ENCODE results near the gene NSUN7.

Gene NSUN7

GRCh38 chr4:40848940-40849339 lies 99.2 kb downstream of the NSUN7 start:
- DNase-seq = no peak

GRCh38 chr4:40850496-40850895 lies 100.7 kb downstream of the NSUN7 start:
- DNase-seq = no peak

GRCh38 chr4:40856277-40856839 lies 106.6 kb downstream of the NSUN7 start:
- DNase-seq = peak; percentile 50

GRCh38 chr4:40856840-40857362 lies 107.1 kb downstream of the NSUN7 start:
- peak; percentile 75 for DNase-seq

- DNase-seq = no peak
Observed at GRCh38 chr4:40857956-40858355, 108.2 kb downstream of the NSUN7 start.

- DNase-seq = no peak
Observed at GRCh38 chr4:40858962-40859361, 109.2 kb downstream of the NSUN7 start.

All from NCI-H526 treated with DMSO at 0.1 percent for 48 hours (cell line).